Dedifferentiated amniotic fluid mesenchymal stem cell (primary cell): ENCODE results near the gene HIGD1A.

Source experiments
- DNase-seq: peaks from one replicate; pipeline ENCODE4 v3.0.0-alpha.2; 2016; ENCODE audit errors: extremely low spot score

The HIGD1A gene

DNA sequence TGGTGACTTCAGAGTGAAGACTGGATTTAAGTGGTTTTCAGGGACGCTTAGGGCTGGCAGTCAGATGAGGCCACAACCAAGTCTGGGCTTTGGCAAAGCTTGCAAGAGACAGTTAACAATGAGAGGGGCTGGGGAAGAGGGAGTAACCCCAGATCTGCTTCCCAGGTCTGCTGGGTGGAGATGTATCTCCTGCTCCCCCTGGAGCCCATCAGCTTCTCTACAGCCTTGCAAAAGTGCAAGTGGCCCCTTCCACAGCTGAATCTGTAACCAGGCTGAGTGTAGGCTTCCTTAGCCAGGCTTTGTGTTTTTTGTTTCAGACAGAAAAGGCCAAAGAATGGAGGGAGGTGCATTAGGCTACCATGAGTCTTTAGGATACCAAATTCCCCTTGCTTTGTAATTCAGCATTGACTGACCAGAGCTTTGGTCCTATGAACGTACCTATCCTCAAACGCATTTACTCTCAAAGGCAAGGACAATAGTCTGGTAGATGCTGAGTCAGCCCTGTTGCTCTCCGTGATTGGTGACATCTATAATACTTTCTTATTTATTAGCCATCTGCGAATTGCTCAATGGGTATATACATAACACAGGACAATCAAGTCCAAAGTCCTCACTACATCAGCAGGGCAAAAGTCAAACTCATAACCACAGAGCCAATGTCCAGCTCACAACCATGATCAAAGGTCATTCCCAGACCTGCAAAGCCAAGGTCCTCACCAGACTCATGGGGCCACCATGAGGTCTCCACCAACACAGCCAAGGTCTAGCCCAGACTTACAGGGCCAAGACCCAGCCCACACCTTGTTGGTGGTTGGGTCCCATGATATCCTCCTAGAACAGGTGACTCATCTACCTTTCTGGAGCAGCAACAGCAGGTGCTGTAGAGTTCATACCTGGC, 48.4 kb downstream of the HIGD1A start:
- DNase-seq = no peak

DNA sequence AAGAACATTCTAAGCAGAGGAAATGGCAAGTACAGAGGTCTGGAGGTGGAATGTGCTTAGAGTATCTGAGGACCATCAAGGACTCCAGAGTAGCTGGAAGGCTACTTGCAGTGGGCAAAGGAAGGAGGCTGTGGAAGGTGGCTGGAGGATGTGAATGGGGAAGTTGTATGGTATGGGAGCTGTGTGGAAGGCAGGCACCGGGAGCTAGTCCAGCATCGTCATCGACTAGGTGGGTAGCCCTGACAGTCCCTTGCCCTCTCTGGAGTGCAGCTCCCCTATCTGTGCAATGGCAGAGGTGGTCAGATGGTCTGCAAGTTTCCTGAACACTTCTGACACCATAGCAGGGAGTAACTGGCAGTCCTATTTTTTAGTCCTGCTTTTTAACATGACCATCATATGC, 50.5 kb downstream of the HIGD1A start:
- no peak for DNase-seq

DNA sequence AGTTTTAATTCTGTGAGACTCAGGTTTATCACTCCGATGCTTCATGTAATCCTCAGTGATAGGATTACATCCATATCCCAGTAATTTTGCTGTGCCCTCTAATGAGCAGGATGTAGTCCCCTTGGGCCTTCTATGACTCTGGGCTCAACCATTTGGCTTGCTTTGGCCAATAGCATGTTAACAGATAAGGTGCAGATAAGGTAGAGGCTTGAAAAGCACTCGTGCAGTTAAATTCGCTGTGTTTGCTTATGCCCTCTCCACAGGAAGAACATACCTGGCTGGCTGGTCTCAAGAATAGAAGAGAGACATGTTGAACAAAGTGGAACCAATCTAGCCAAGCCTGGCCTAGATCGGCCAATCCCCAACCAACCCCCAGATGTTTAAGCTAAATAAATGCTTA, 51.3 kb downstream of the HIGD1A start:
- DNase-seq = no peak

DNA sequence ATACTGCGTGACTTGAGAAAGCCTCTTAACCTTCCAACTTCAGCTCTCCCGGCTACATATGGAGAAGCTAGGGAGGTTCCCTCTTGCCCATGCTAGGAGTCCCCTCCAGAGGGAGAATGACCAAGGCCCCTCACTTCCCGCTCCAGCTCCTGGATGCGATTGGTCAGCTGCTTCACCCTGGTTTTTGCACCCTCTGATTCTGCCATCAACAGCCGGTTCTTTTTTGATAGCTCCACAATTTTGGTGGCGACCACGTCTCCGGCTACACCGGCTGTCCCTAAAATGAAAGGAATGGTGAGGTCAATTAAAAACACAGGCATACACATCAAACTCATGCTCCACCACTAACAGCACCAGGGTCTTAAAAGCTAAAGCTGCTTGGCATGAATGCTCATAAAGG, 51.8 kb downstream of the HIGD1A start:
- no peak for DNase-seq

DNA sequence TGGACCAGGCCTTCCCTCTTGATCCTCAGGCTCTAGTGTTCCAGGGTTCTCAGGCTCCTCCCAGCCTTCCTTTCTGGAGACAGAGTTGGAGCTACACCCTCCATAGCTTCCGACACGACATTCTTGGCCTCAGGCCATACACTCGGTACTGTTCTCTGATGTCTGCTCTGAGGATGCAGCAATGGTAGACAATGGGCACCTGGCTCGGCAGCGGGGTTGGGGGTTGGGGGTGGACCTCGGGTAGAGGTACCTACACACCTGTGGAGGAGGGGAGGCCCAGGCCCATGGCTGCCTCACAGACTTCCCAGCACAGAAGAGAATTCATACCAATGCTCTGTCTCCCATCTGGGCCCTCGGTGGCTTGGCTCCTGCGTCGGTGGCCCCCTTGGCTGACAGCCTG, 52.7 kb downstream of the HIGD1A start:
- no peak for DNase-seq

DNA sequence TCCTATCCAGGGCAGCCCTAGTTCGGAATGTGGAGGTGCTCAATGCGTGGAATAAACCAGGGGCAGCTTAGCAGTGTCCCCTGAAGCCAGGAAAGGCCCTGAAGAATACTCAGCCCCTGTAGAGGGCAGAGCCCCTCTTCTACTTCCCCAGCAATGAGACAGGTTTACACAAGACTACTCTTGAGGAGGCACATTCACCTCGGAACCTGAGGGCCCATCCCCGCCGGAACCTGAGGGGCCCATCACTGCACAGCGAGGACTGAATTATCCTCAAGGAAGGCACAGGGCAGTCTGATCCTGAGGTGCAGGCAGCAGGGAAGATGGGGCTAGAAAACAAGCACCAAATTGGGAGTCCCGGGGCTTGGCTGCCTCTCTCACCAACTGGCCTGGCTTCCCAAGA, 53.5 kb downstream of the HIGD1A start:
- DNase-seq = no peak

DNA sequence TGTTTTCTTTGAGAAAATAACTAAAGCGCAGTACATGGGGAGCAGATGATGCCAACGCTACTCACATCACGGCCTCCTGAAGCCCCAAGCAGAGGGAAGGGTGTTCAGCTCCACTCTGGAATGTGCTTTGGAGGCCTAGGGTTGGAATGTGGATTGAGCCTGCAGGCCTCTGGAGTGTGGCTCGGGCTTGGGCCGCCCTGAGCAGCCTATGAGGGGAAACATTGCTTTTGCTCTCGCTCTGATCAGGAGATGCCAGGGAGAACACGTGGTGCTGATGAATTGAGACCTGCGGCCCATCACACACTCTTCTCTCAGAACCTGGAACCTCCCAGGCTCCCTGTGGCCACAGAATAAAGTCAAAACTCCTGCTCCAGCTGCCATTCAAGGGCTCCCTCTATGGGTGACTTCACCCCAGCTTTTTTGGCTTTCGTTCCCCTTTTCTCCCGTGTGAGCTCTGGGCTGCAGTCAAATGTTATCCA, 54.5 kb downstream of the HIGD1A start:
- peak; percentile 25 for DNase-seq

DNA sequence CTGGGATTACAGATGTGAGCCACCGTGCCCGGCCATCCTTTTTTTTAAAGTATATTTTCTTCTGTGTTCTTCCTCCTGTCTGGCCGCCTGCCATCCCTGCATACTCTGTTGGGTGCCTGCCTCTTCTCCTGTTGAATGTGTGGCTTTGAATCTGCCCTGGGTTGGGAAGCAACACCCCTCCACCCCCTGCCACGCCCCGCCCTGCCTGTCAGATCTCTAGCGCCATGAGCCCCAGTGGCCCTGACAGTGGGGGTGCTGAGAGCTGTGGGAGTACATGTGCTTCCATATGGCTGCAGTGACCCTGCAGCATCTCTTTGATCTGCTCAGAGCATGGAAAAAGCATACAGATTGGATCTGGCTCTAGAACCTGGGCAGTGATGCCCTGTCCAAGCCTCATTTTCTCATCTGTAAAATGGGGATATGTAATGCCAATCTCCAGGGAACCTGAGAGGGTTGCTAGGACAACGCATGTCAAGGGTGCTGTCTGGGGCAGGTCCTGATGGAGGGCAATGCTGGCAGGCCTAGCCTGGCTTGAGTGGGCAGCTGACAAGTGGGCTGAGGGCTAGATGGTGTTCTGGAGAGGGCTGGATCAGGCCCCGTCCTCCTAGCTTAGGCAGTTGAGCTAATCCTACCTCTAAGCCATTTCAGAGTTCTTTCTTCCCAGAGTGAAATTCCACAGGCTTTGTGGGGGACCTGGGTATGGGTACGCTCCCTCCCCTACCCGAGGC, 55.1 kb downstream of the HIGD1A start:
- no peak for DNase-seq

DNA sequence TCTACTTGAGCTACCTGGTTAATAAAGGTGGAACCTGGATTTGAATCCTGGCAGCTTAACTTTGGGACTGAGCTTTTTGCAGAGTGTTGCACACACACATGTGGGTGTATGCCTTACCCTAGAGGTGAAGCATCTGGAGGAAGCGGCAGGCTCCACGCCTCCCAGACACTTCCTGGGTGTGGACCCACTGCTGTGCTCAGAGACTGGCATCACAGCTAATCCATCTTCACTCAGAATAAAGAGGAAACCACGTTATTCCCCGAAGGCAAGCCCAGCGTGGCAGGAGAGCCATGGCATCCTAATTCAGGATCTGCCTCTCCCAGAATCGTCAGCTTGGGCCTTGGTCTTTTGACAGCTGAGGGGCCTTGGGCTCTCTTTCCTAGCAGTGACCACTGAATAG, 56.7 kb downstream of the HIGD1A start:
- no peak for DNase-seq

DNA sequence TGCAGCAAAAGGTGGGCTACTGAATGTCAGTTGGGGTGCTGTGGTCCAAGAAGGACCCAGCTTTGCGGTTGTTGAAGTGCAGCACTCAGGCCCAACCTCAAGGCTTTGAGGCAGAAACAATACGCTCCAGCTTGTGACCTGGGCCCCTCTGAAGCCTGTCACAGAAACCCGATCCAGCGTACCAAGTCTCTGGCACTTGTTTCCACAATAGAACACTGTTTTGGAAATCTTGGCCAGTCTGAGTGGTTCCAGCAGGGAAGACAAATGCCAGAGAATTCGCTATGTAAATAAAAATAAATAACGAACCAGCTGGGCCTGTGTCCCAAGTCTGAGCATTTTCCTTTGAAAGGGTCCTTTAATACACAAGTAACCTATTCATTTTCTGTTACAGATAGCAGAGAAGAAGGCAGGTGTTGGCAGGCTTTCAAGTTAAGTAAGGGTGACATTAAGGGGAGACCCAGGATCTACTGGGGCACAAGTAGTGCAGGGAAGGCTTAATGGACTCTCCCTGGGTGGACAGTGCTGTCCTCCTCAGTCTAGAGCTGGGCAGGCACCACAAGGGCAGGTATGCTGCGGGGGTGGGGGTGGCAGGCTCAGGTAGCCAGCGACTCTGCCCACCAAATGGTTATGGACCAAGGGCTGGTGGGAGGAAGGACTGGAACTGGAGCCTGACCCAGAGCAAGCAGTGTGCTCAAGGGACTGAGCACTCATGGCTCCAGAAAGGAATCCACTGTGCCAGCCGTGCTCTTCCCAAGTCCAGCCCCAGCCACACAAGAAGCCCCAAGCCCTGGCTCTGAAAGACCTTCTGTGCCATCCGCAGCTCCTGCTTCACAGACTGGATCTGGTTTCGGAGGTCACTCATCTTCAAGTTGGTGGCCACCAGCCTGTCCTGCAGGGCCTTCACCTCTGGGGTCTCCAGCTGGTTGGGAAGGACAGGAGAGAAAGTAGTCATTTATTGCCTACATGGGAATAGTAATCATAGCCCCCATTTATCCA, 57.5 kb downstream of the HIGD1A start:
- DNase-seq = peak; percentile 83

DNA sequence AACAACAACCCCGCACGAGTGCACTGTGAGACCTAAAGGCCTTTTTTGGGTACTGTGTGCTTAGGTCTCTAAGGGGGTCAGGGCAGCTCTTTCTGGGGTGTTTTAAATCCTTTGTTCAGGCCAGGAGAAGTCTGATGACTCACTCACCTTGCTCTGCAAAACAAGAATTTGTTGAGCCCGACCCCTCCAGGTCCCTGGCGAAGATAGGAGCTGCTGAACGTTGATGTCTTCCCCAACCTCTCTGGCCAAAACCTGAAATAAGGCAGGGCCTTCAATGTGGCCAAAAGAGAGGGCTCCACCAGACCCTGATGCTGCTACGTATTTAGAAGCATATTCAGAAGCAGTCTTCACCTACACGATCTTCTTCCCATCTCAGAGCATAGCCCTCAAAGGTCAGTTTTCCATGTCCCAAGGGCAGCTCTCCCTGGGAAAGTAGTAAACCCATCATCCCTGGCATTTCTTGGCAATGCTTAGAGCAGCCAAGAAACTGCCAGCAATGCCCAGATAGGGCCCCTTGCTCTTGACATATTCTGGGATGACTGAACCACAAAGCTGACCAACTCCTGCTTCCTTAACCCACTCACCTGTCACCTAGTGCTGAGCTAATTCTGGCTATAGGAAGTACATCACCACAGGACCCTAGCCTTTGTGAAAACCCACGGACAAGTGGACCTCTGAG, 58.4 kb downstream of the HIGD1A start:
- DNase-seq = no peak

DNA sequence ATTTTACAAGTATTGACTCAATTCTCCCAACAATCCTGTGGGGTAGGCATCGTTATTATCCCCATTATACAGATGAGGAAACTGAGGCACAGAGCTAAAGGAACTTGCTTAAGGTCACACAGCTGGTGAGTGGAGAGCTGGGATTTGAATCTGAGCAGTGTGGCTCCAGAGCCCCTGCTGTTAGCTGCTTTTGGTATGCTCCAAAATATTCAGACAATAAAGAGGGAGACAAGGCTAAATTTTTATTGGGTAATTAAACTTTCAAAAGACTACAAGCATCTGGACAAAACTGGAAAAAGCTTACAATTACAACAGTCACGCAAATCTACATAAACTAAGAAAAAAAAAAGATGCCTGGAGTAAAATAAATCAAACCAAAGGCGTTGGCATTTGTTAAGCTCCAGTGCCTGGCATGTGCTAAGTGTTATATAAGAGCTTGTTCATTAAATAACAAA, 59.0 kb downstream of the HIGD1A start:
- no peak for DNase-seq

DNA sequence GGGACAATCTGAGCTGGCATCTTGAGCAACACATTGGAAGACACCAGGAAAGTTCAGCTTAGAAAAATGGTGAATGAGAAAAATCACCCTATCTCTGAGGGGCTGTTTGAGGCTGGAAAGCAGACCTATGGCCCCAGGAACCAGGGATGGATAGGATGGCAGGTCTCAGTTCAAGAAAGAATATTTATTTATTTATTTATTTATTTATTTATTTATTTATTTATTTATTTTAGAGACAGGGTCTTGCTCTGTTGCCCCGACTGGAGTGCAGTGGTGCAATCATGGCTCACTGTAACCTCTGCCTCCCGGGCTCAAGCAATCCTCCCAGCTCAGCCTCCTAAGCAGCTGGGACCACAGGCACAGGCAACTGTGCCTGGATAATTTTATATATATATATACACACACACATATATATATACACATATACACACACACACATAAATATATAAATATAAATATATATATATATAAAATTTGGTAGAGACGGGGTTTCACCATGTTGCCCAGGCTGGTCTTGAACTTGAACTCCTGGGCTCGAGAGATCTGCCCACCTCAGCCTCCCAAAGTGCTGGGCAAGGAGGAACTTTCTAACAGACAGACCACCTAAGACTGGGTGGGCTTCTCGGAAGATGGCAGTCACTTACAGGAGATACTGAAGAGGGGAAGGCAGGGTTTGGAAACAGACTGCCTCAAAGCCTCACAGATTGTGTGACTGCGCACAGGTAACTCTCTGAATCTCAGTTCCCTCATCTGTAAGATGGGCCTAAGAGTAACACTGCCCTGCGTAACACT, 60.9 kb downstream of the HIGD1A start:
- no peak for DNase-seq

DNA sequence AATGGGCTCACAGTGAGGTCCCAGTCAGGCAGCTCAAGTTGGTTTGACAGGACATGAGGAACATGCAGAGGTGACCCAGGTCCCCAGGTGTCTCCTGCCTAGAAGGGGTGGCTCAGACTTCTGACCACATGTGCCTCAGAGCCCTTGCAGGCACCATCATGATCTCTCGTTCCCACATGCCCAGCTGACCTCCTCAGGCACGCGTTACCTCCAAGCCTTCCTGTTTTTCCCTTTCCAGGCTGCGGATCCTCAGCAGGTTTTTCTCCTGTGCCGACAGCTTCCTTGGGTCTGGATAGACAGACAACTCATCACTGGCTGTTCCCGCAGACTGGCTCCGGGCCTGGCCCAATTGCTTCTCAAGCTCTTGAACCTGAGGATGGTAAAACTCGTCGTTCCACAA, 61.6 kb downstream of the HIGD1A start:
- no peak for DNase-seq

DNA sequence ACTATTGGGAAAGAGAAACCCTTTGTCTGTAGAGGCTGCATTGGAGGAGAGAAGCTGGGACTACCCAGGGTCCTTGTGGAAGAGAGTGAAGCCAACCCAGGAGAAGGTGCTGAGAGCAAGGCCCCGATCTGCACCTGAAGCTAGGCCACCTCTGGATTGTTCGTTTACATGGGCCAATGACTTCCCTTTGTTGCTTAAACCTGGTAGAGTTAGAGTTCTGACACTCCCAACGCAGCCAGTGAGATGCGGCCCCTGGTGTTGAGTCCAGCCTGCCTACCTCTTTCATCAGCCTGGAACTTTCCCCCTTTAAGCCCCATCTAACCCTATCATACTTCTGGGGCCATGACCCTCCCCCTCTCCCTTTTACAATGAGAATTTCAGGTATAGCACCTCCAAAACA, 62.0 kb downstream of the HIGD1A start:
- no peak for DNase-seq

DNA sequence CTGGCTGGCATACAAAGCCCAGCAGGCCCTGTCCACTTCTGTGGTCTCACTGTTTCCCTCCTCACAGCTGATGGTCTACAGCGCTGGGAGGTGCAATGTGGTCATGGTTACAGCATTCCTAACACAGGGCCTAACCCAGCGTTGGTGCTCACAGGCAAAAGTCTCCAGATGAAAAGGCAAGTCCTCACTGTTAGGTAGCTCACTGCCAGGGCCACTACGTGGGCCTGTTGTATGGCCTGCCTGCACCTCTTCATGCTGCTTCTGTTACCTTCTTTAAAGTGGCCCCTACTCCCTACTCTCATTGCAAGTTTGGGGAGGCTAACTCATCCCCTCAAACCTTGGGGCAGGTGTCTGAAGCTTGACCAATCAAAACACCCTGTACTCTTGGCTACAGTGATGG, 62.5 kb downstream of the HIGD1A start:
- no peak for DNase-seq

DNA sequence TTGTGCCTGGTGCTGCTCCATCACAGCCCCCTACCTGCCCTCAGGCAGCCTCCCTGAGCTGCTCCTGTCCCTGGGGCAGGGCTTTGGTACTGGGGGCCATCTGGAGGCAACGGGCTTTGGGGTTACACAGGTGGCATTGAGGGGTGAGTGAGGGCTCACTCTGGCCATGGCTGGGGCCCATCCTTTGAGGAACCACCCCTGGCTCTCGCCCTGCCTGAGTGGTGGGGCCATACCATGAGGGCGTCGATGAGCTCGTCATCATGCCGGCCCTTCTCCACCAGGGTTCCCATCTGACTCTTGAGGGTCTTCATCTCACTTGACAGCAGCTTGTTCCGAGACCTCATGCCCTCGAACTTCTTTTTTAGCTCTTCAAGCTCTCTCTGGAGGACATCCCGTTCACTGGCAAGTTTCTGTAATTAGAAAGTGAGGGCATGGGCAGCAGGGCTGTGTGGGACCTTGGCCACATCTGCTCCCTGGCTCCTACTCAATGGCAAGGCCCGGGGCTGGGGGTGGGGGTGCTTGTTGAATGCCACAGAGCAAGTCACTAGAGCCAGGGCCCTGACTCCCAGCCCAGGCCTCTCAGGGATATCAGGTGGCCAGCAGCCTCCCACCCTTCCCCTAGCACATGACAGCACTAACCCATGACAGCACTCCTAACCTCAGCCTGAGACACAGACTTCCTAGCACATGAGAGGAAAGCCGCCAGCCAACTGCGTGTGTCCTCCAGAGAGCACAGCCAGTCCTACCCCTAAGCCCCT, 64.7 kb downstream of the HIGD1A start:
- DNase-seq = no peak

DNA sequence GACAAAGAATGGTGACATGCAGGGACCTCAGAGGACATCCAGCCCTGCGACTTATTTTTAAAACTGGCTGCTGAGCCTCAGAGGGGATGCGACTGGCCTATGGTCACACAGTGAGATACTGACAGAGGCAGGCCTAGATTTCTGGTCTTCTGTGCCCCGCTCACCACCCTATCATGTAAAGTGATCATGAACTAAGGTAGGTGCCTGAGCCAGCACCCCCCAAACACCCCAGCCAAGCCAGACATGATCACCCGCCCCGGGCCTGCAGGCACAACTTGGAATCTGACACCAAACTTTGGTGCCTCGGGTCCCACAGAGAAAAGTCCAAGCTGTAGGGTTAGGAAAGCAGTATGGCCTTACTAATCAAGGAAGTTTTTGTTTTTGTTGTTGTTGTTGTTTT, 67.8 kb downstream of the HIGD1A start:
- DNase-seq = no peak

DNA sequence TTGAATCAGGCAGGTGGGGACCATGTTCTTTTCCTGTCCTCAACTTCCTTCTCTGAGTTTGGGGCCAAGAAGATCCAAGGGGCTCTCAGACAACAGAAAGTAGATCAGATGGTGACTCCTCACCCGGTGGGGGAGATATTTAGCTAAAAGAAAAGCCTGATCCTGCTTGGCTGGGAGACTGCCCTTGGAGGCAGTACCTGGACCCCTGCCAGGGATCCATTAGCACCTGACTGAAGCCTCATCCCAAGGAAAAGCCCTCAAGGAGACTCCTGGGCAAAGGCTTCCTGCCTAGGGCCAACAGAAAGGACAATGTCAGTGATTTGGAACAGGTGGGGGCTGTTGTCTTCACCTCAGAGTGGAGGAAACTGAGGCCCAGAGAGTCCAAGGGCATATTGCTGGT, 68.2 kb downstream of the HIGD1A start:
- DNase-seq = no peak

DNA sequence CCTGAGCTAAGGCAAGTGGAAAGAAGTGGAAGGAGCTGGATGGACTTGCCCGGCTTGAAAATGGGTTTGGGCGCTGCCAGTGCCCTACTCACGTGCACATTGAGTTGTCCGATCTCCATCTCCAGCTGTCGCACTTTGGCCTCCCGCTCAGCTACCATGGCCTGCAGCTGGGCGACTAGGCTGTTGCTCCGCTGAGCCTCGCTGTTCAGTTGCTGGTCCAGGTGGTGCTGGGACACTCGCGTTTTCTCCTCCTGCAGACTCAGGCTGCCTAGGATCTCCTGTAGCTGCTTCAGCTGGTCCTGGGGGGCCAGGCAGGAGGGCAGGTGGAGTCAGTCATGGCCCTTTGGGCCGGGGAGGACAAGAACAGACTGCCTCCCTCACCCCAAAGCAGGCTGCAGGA, 68.7 kb downstream of the HIGD1A start:
- DNase-seq = no peak
